PC-3 (cell line): Measurements from ENCODE around the gene CD300LD.

ENCODE experiments used
- EZH2 ChIP-seq: fragments of 300-600 bp; sonication (generic); IDR thresholded peaks from one replicate; pipeline ENCODE4 v1.6.1; 2017; ENCODE audit warnings: antibody characterized with exemption, mild to moderate bottlenecking, low read length; ENCODE audit not compliant: unreplicated experiment
- EZH2phosphoT487 ChIP-seq: fragments of 300-600 bp; sonication (generic); IDR thresholded peaks from 2 replicates; pipeline ENCODE4 v1.6.1; 2018; ENCODE audit warnings: mild to moderate bottlenecking, antibody characterized with exemption, low read length, borderline replicate concordance
- TF ChIP-seq, protein P1 (sequence below): fragments of 300-600 bp; sonication (generic); conservative IDR thresholded peaks from 2 replicates; pipeline ENCODE4 v1.5.1; 2017; ENCODE audit warnings: antibody characterized with exemption, low read depth, mild to moderate bottlenecking, low read length

DNA sequence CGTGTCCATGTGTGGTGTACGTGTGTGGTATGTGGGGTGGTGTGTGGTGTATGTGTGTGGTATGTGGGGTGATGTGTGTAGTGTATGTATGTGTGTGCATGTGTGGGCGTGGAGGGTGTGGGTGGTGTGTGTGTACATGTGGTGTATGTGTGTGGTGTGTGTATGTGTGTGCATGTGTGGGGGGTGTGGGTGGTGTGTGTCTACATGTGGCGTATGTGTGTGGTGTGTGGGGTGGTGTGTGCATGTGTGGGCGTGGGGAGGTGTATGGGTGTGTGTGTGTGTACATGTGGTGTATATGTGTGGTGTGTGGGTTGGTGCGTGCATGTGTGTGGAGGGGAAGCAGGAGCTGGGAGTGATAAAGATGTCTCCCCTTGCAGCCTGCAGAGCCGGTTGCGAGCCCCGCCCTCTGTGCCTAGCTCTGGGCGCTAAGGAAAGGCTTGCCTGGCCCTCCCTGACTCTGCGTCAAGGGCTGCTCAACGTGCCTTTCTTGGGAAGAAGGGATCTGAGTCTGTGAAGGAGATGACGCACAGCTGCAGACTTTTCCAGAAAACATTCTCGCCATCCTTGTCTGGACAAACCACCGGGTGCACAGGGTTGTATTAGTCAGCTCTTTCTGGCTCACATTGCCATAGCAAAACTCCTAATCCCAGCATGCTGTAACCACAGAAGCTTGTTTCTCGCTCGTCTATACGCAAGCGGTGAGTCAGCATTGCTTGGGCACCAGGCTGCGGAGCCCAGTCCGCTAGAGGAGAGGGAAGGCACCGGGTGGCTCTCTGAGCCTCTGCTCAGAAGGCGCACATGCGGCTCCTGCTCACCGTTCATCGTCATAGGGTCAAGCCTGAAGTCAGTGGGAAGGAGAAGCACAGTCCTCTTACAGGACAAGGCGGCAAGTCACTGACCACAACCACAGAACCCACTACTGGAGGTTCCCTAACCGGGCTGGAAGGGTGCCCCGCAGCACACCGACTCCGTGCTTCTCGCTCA, 22.8 kb downstream of the CD300LD start:
- TF ChIP-seq, protein P1, sequence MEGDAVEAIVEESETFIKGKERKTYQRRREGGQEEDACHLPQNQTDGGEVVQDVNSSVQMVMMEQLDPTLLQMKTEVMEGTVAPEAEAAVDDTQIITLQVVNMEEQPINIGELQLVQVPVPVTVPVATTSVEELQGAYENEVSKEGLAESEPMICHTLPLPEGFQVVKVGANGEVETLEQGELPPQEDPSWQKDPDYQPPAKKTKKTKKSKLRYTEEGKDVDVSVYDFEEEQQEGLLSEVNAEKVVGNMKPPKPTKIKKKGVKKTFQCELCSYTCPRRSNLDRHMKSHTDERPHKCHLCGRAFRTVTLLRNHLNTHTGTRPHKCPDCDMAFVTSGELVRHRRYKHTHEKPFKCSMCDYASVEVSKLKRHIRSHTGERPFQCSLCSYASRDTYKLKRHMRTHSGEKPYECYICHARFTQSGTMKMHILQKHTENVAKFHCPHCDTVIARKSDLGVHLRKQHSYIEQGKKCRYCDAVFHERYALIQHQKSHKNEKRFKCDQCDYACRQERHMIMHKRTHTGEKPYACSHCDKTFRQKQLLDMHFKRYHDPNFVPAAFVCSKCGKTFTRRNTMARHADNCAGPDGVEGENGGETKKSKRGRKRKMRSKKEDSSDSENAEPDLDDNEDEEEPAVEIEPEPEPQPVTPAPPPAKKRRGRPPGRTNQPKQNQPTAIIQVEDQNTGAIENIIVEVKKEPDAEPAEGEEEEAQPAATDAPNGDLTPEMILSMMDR = no peak
- TF ChIP-seq EZH2 (no peak), EZH2phosphoT487 (0 out of 2 replicates have a peak, but pooled peaks have one; percentile 32)
